ENCODE results near the gene TTC27.

TTC27 gene

GRCh38 chr2:32807662-32808061 is 179.8 kb downstream of the TTC27 start:
- peaks cover 0 to 5% (median 0%) of the 10 kb centered on the region in 5 donors for H3K4me1 ChIP-seq (ENCODE audit: control insufficient read depth in 5 of 5, insufficient read depth in 5 of 5, low read length in 5 of 5)
- H3K4me3 ChIP-seq (ENCODE audit: low read depth in 1 of 5, low read length in 5 of 5): no peak overlapping the region
- peaks cover 0 to 16% (median 3%) of the 10 kb centered on the region in 5 donors for H3K36me3 ChIP-seq (ENCODE audit: control insufficient read depth in 5 of 5, insufficient read depth in 5 of 5, low read length in 5 of 5)
- H3K9ac ChIP-seq (ENCODE audit: low read length in 5 of 5): no peak overlapping the region
- H3K9me3 ChIP-seq (ENCODE audit: control insufficient read depth in 5 of 5, low read length in 5 of 5): no peaks in the 10 kb centered on the region
- no peaks in the 10 kb centered on the region for H3K27me3 ChIP-seq (ENCODE audit: control insufficient read depth in 5 of 5, insufficient read depth in 4 of 5, low read length in 5 of 5)
- no peak overlapping the region for H3K27ac ChIP-seq (ENCODE audit: low read depth, low read length)

DNA sequence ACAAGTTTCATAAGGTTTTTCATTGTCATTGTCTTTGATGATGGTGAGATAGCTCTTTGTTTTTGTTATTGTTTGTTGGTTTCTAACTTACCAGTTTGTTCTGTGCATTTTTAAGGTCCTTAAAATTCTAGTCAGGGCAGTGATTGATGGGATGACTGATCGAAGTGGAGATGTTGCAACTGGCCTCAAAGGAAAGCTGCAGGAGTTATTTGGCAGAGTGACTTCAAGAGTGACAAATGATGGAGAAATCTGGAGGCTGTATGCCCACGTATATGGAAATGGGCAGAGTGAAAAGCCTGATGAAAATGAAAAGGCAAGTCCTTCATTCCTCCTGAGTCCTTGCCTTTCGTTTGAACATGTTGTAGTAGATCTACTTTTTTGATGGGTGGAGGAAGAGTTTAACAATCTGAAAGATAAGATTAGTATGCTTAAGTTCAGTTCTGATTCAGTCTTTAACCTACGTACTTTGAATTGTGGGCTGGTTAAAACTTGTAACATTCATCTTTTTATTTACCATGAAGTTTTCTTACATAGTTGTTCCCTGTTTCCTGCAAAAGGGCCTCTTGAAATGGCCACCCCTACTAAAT is 183.2 kb downstream of the TTC27 start:
- Histone ChIP-seq H3K9ac (ENCODE audit: low read length in 5 of 5) (no peak overlapping the region), H3K27me3 (ENCODE audit: control insufficient read depth in 5 of 5, insufficient read depth in 4 of 5, low read length in 5 of 5) (no peaks in the 10 kb centered on the region)

DNA sequence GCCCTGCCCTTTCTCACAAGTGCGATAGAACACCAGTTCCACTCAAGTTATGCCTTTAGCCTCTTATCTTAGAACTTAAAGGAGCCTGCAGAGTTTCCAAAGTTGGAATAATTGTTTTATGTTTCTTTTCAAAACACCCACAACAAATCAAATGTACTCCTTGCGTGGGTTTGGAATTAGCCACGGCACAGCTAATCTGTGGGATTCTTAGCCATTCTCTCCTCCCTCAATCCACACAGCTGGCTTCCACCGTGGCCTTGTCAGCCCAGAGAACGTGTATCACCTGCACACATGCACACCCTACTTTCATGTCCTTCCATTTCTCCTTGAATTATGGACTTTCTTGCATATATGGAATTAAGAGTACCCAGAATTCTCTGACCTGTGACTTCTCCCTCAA is 183.8 kb downstream of the TTC27 start:
- Histone ChIP-seq H3K4me1 (ENCODE audit: control insufficient read depth in 5 of 5, insufficient read depth in 5 of 5, low read length in 5 of 5) (peaks cover 0 to 5% (median 0%) of the 10 kb centered on the region in 5 donors), H3K36me3 (ENCODE audit: control insufficient read depth in 5 of 5, insufficient read depth in 5 of 5, low read length in 5 of 5) (peaks cover 0 to 20% (median 3%) of the 10 kb centered on the region in 5 donors), H3K9me3 (ENCODE audit: control insufficient read depth in 5 of 5, low read length in 5 of 5) (no peaks in the 10 kb centered on the region)

More for the DNA sequence above, 183.2 kb downstream of the TTC27 start:
- Histone ChIP-seq H3K27ac (ENCODE audit: low read depth, low read length) (no peak overlapping the region), H3K4me1 (ENCODE audit: control insufficient read depth in 5 of 5, insufficient read depth in 5 of 5, low read length in 5 of 5) (peaks cover 0 to 5% (median 0%) of the 10 kb centered on the region in 5 donors), H3K36me3 (ENCODE audit: control insufficient read depth in 5 of 5, insufficient read depth in 5 of 5, low read length in 5 of 5) (peaks cover 0 to 20% (median 3%) of the 10 kb centered on the region in 5 donors), H3K4me3 (ENCODE audit: low read depth in 1 of 5, low read length in 5 of 5) (no peak overlapping the region), H3K9me3 (ENCODE audit: control insufficient read depth in 5 of 5, low read length in 5 of 5) (no peaks in the 10 kb centered on the region)

DNA sequence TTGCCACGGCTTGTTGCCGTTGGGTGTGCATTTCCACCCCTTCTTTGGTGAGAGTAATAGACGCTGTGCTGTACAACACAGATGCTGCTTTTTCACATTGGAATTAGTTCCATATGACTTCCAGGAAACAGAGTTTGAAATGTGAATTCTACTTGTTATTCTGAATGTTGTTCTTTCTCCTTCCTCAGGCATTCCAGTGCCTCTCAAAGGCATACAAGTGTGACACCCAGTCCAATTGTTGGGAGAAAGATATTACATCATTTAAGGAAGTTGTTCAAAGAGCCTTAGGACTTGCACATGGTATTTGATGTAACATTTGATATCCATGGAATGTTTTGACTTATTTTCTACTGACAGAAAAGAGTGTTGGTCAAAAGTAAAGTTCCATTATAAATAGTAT is 184.5 kb downstream of the TTC27 start:
- peaks cover 0 to 5% (median 0%) of the 10 kb centered on the region in 5 donors for H3K4me1 ChIP-seq (ENCODE audit: control insufficient read depth in 5 of 5, insufficient read depth in 5 of 5, low read length in 5 of 5)
- H3K36me3 ChIP-seq (ENCODE audit: control insufficient read depth in 5 of 5, insufficient read depth in 5 of 5, low read length in 5 of 5): peaks cover 0 to 20% (median 3%) of the 10 kb centered on the region in 5 donors
- H3K27ac ChIP-seq (ENCODE audit: low read depth, low read length): no peak overlapping the region
- no peaks in the 10 kb centered on the region for H3K9me3 ChIP-seq (ENCODE audit: control insufficient read depth in 5 of 5, low read length in 5 of 5)
- H3K4me3 ChIP-seq (ENCODE audit: low read depth in 1 of 5, low read length in 5 of 5): no peak overlapping the region
- H3K27me3 ChIP-seq (ENCODE audit: control insufficient read depth in 5 of 5, insufficient read depth in 4 of 5, low read length in 5 of 5): no peaks in the 10 kb centered on the region
- no peak overlapping the region for H3K9ac ChIP-seq (ENCODE audit: low read length in 5 of 5)

More for the DNA sequence above, 183.8 kb downstream of the TTC27 start:
- Histone ChIP-seq H3K9ac (ENCODE audit: low read length in 5 of 5) (no peak overlapping the region), H3K27me3 (ENCODE audit: control insufficient read depth in 5 of 5, insufficient read depth in 4 of 5, low read length in 5 of 5) (no peaks in the 10 kb centered on the region), H3K4me3 (ENCODE audit: low read depth in 1 of 5, low read length in 5 of 5) (no peak overlapping the region), H3K27ac (ENCODE audit: low read depth, low read length) (no peak overlapping the region)

- Histone ChIP-seq H3K9me3 (ENCODE audit: control insufficient read depth in 5 of 5, low read length in 5 of 5) (no peaks in the 10 kb centered on the region), H3K27ac (ENCODE audit: low read depth, low read length) (no peak overlapping the region), H3K4me1 (ENCODE audit: control insufficient read depth in 5 of 5, insufficient read depth in 5 of 5, low read length in 5 of 5) (peaks cover 0 to 18% (median 14%) of the 10 kb centered on the region in 5 donors), H3K9ac (ENCODE audit: low read length in 5 of 5) (no peak overlapping the region), H3K4me3 (ENCODE audit: low read depth in 1 of 5, low read length in 5 of 5) (no peak overlapping the region), H3K36me3 (ENCODE audit: control insufficient read depth in 5 of 5, insufficient read depth in 5 of 5, low read length in 5 of 5) (no peaks in the 10 kb centered on the region), H3K27me3 (ENCODE audit: control insufficient read depth in 5 of 5, insufficient read depth in 4 of 5, low read length in 5 of 5) (no peaks in the 10 kb centered on the region)
Observed at GRCh38 chr2:32820088-32820487, 192.2 kb downstream of the TTC27 start.

DNA sequence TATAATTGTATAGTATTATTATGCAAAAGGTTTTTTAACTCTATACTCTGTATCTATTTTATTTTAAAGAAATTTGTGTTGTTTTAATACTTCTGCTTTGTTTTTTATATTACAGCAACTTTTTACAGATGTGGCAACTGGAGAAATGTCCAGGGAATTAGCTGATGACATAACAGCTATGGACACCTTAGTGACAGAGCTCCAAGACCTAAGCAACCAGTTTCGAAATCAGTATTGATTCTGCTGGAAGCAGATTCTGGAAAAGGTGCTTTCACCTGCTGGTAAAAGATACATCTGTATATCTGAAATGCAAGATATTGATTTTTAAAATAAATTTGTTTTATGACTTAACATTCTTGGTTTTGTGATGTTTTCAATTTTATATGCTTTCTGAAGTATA is 192.9 kb downstream of the TTC27 start:
- Histone ChIP-seq H3K9me3 (ENCODE audit: control insufficient read depth in 5 of 5, low read length in 5 of 5) (no peaks in the 10 kb centered on the region), H3K27me3 (ENCODE audit: control insufficient read depth in 5 of 5, insufficient read depth in 4 of 5, low read length in 5 of 5) (no peaks in the 10 kb centered on the region), H3K36me3 (ENCODE audit: control insufficient read depth in 5 of 5, insufficient read depth in 5 of 5, low read length in 5 of 5) (no peaks in the 10 kb centered on the region), H3K4me1 (ENCODE audit: control insufficient read depth in 5 of 5, insufficient read depth in 5 of 5, low read length in 5 of 5) (peaks cover 0 to 23% (median 21%) of the 10 kb centered on the region in 5 donors), H3K9ac (ENCODE audit: low read length in 5 of 5) (no peak overlapping the region), H3K4me3 (ENCODE audit: low read depth in 1 of 5, low read length in 5 of 5) (no peak overlapping the region), H3K27ac (ENCODE audit: low read depth, low read length) (no peak overlapping the region)

GRCh38 chr2:32824070-32824809 is 196.4 kb downstream of the TTC27 start:
- H3K4me1 ChIP-seq (ENCODE audit: control insufficient read depth in 5 of 5, insufficient read depth in 5 of 5, low read length in 5 of 5): peaks cover 0 to 23% (median 21%) of the 10 kb centered on the region in 5 donors
- H3K36me3 ChIP-seq (ENCODE audit: control insufficient read depth in 5 of 5, insufficient read depth in 5 of 5, low read length in 5 of 5): no peaks in the 10 kb centered on the region
- H3K27ac ChIP-seq (ENCODE audit: low read depth, low read length): no peak overlapping the region
- H3K4me3 ChIP-seq (ENCODE audit: low read depth in 1 of 5, low read length in 5 of 5): no peak overlapping the region
- no peak overlapping the region for H3K9ac ChIP-seq (ENCODE audit: low read length in 5 of 5)
- H3K9me3 ChIP-seq (ENCODE audit: control insufficient read depth in 5 of 5, low read length in 5 of 5): peaks cover 0 to 3% (median 2%) of the 10 kb centered on the region in 5 donors
- H3K27me3 ChIP-seq (ENCODE audit: control insufficient read depth in 5 of 5, insufficient read depth in 4 of 5, low read length in 5 of 5): no peaks in the 10 kb centered on the region

DNA sequence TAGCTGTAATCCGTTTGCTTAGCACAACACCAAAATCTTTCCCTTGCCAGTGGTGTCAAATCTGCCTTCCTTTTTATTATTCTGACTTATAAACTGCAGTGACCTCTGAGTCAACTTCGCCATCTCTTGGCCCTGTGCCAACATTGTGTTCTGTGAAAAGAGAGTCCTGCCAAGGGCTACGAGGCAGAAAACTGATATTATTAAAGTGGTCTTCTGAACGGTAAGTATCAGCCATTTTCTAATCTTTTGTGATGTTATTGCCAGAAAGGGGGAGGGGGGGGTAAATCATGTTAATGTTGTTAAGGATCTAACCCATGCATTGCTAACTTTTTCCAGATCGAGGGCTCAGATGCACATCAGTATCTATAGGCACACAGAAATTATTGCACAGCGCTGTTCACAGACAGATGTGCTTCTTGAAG is 197.5 kb downstream of the TTC27 start:
- Histone ChIP-seq H3K9me3 (ENCODE audit: control insufficient read depth in 5 of 5, low read length in 5 of 5) (peaks cover 0 to 7% (median 2%) of the 10 kb centered on the region in 5 donors), H3K36me3 (ENCODE audit: control insufficient read depth in 5 of 5, insufficient read depth in 5 of 5, low read length in 5 of 5) (no peaks in the 10 kb centered on the region), H3K27me3 (ENCODE audit: control insufficient read depth in 5 of 5, insufficient read depth in 4 of 5, low read length in 5 of 5) (no peaks in the 10 kb centered on the region), H3K27ac (ENCODE audit: low read depth, low read length) (no peak overlapping the region), H3K9ac (ENCODE audit: low read length in 5 of 5) (no peak overlapping the region), H3K4me1 (ENCODE audit: control insufficient read depth in 5 of 5, insufficient read depth in 5 of 5, low read length in 5 of 5) (peaks cover 0 to 16% (median 14%) of the 10 kb centered on the region in 5 donors), H3K4me3 (ENCODE audit: low read depth in 1 of 5, low read length in 5 of 5) (no peak overlapping the region)

DNA sequence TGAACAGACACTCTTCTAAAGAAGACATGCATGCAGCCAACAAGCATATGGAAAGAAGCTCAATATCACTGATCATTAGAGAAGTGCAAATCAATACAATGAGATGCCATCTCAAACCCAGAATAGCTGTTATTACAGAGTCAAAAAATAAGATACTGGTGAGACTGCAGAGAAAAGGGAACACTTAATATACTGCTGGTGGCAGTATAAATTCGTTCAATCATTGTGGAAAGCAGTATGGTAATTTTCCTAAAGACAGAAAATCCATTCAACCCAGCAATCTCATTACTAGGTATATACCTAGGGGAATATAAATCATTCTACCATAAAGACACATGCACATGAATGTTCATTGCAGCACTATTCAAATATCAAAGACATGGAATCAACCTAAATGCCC is 202.3 kb downstream of the TTC27 start:
- H3K27ac ChIP-seq (ENCODE audit: low read depth, low read length): no peak overlapping the region
- H3K27me3 ChIP-seq (ENCODE audit: control insufficient read depth in 5 of 5, insufficient read depth in 4 of 5, low read length in 5 of 5): no peaks in the 10 kb centered on the region
- H3K4me1 ChIP-seq (ENCODE audit: control insufficient read depth in 5 of 5, insufficient read depth in 5 of 5, low read length in 5 of 5): peaks cover 0 to 8% (median 5%) of the 10 kb centered on the region in 5 donors
- no peak overlapping the region for H3K4me3 ChIP-seq (ENCODE audit: low read depth in 1 of 5, low read length in 5 of 5)
- H3K36me3 ChIP-seq (ENCODE audit: control insufficient read depth in 5 of 5, insufficient read depth in 5 of 5, low read length in 5 of 5): no peaks in the 10 kb centered on the region
- no peak overlapping the region for H3K9ac ChIP-seq (ENCODE audit: low read length in 5 of 5)
- peaks cover 0 to 7% (median 2%) of the 10 kb centered on the region in 5 donors for H3K9me3 ChIP-seq (ENCODE audit: control insufficient read depth in 5 of 5, low read length in 5 of 5)

DNA sequence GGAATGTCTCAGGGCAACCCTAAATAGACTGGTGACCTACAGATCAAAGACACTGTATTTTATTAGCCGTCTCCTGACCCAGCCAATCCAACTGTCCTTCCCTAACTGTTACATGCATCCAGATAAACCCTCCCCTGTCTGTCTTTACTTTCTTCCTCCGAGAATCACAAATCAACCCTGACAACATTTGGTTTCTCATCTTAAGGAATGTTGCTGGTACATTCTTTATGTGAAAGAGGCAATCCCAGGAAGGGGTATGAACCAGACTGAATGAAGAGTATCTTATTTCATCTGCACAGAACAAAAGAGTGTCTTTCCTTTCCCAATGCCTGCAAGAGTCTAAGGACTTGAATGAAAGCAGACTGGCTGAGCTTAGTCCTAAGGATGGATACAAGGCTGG is 205.0 kb downstream of the TTC27 start:
- Histone ChIP-seq H3K36me3 (ENCODE audit: control insufficient read depth in 5 of 5, insufficient read depth in 5 of 5, low read length in 5 of 5) (no peaks in the 10 kb centered on the region), H3K4me1 (ENCODE audit: control insufficient read depth in 5 of 5, insufficient read depth in 5 of 5, low read length in 5 of 5) (peaks cover 0 to 9% (median 0%) of the 10 kb centered on the region in 5 donors), H3K9me3 (ENCODE audit: control insufficient read depth in 5 of 5, low read length in 5 of 5) (peaks cover 0 to 7% (median 2%) of the 10 kb centered on the region in 5 donors), H3K27me3 (ENCODE audit: control insufficient read depth in 5 of 5, insufficient read depth in 4 of 5, low read length in 5 of 5) (no peaks in the 10 kb centered on the region), H3K9ac (ENCODE audit: low read length in 5 of 5) (no peak overlapping the region), H3K27ac (ENCODE audit: low read depth, low read length) (no peak overlapping the region), H3K4me3 (ENCODE audit: low read depth in 1 of 5, low read length in 5 of 5) (no peak overlapping the region)
